ENCODE measurements around the gene TRAIP. TPM values are rescaled to one million over a fixed set of nuclear protein-coding genes. Genes with fewer than 3 reads are reported as not detected.
A peak's percentile ranks its signal among the peaks of the same experiment; 100 is the strongest.

TRAIP gene
- total and polyA plus RNA-seq, 2 donors (not counting 1 experiment from before 2014, with no cell fraction given) = 2.0 to 2.5 TPM

DNA sequence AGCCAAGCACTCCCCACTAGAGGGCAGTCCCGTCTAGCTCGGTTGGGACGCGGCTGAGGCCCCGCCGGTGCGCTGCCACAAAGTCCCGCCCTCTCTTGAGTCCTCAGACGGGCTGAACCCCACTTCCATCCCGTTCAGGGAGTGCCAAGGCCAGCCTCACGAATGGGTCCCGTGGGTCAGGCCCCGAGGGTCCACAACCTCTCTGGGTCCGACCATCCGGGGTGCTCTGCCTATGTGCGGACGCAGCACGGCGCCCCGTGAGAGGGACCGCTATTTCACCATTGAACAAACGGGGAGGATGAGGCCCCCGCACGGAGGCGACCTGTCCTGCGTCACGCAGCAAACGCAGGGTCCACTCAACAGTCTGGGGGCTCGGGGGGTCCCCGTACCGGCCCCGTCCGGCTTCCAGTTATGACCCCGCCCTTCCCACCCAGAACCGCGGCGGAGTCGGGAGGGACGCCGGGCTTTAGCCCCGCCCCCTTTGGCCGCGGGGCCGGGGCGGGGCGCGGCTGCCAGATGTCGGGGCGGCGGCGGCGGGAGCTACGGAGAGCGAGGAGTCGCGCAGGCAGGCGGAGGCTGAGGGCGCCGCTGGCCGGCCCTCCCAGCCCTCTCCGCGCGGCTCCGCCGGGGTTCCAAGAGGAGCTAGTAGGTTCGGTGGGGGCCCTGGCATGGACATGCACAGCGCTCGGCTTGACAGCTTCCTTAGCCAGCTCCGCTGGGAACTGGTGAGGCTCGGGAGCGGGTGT is 53.5 kb downstream of the TRAIP start, which contains the start of gene INKA1:
TSS of gene INKA1 (plus strand) at position 543 of the 746 bp plus-strand sequence. CDS start at position 675, 132 bp downstream.
- Histone ChIP-seq H3K4me1 (ENCODE audit: control insufficient read depth, extremely low read depth, insufficient read depth, low read length) (peaks cover 32% of the 10 kb centered on the region), H2AFZ (ENCODE audit: low read length) (peak within 1 kb of the TSS; percentile 95), H3K9me3 (ENCODE audit: control insufficient read depth, insufficient read depth, low read depth, low read length) (no peaks in the 10 kb centered on the region), H4K20me1 (ENCODE audit: control insufficient read depth, extremely low read depth, insufficient read depth, low read length) (no peaks in the 10 kb centered on the region), H3K79me2 (ENCODE audit: control insufficient read depth, insufficient read depth, low read length) (no peaks in the 10 kb centered on the region), H3K9ac (ENCODE audit: insufficient read depth, low read length) (peak within 1 kb of the TSS; percentile 81), H3K4me2 (ENCODE audit: extremely low read depth, insufficient read depth, low read length) (peak within 1 kb of the TSS; percentile 93), H3K27me3 (ENCODE audit: control insufficient read depth, insufficient read depth, low read length) (no peaks in the 10 kb centered on the region), H3K27ac (ENCODE audit: insufficient read depth, low read length) (peak within 1 kb of the TSS; percentile 77), H3K4me3 (replicated peaks in 1 of 4; ENCODE audit: control extremely low read depth in 1 of 4, insufficient read depth in 1 of 4, low read depth in 3 of 4, low read length in 4 of 4) (peak within 1 kb of the TSS; percentile 71 to 87 (median 84)), H3K36me3 (ENCODE audit: control insufficient read depth, insufficient read depth, low read length) (no peaks in the 10 kb centered on the region)
- peak; percentile 67 to 79 for DNase-seq (ENCODE audit: low read depth in 2 of 2)
- TF ChIP-seq, protein P1, sequence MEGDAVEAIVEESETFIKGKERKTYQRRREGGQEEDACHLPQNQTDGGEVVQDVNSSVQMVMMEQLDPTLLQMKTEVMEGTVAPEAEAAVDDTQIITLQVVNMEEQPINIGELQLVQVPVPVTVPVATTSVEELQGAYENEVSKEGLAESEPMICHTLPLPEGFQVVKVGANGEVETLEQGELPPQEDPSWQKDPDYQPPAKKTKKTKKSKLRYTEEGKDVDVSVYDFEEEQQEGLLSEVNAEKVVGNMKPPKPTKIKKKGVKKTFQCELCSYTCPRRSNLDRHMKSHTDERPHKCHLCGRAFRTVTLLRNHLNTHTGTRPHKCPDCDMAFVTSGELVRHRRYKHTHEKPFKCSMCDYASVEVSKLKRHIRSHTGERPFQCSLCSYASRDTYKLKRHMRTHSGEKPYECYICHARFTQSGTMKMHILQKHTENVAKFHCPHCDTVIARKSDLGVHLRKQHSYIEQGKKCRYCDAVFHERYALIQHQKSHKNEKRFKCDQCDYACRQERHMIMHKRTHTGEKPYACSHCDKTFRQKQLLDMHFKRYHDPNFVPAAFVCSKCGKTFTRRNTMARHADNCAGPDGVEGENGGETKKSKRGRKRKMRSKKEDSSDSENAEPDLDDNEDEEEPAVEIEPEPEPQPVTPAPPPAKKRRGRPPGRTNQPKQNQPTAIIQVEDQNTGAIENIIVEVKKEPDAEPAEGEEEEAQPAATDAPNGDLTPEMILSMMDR (conservative IDR thresholded peaks at IDR 0.05 in 1 of 2, IDR thresholded peaks at IDR 0.05 in 1 of 2; ENCODE audit: low read depth in 1 of 2, low read length in 2 of 2) = peak; percentile 61 to 85
- no peak for TF ChIP-seq EZH2 (IDR thresholded peaks at IDR 0.05; ENCODE audit: low read length, missing control alignments)

DNA sequence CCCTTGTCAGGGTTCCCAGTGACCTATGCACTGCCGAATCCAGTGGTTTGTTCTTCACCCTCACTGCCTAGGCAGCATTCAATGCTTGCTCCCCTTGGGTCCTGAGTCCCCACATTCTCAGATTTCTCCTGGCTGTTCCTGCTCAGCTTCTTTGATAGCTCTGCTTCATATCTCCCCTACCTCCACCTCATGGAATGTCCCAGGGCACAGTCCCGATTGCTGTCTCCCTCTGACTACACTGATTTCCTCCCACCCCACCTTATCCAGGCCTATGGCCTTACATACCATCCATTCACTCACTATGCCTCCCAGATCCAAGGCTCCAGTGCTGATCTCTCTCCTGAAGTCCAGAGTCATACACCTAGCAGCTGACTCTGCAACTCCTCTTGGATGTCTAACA is 55.2 kb downstream of the TRAIP start:
- Histone ChIP-seq H3K9me3 (ENCODE audit: control insufficient read depth, insufficient read depth, low read depth, low read length) (no peaks in the 10 kb centered on the region), H3K4me1 (ENCODE audit: control insufficient read depth, extremely low read depth, insufficient read depth, low read length) (peaks cover 26% of the 10 kb centered on the region), H3K9ac (ENCODE audit: insufficient read depth, low read length) (no peak overlapping the region), H3K27ac (ENCODE audit: insufficient read depth, low read length) (no peak overlapping the region), H3K4me3 (replicated peaks in 1 of 4; ENCODE audit: control extremely low read depth in 1 of 4, insufficient read depth in 1 of 4, low read depth in 3 of 4, low read length in 4 of 4) (no peak overlapping the region), H4K20me1 (ENCODE audit: control insufficient read depth, extremely low read depth, insufficient read depth, low read length) (no peaks in the 10 kb centered on the region), H3K27me3 (ENCODE audit: control insufficient read depth, insufficient read depth, low read length) (no peaks in the 10 kb centered on the region), H3K36me3 (ENCODE audit: control insufficient read depth, insufficient read depth, low read length) (no peaks in the 10 kb centered on the region), H2AFZ (ENCODE audit: low read length) (no peak overlapping the region), H3K4me2 (ENCODE audit: extremely low read depth, insufficient read depth, low read length) (no peak overlapping the region), H3K79me2 (ENCODE audit: control insufficient read depth, insufficient read depth, low read length) (no peaks in the 10 kb centered on the region)
- no peak for DNase-seq (ENCODE audit: low read depth in 2 of 2)
- TF ChIP-seq EZH2 (IDR thresholded peaks at IDR 0.05; ENCODE audit: low read length, missing control alignments) = no peak
- TF ChIP-seq, protein P1 (conservative IDR thresholded peaks at IDR 0.05 in 1 of 2, IDR thresholded peaks at IDR 0.05 in 1 of 2; ENCODE audit: low read depth in 1 of 2, low read length in 2 of 2) = no peak

GRCh38 chr3:49799761-49800160 is 56.6 kb downstream of the TRAIP start, which contains the start of gene CDHR4:
CDHR4 (minus strand) TSS chr3:49799873; CDS start chr3:49799812, 61 bp downstream.
- DNase-seq (ENCODE audit: low read depth in 2 of 2) = peak; percentile 45 to 67
- Histone ChIP-seq H3K4me2 (ENCODE audit: extremely low read depth, insufficient read depth, low read length) (peak within 1 kb of the TSS; percentile 42), H3K79me2 (ENCODE audit: control insufficient read depth, insufficient read depth, low read length) (no peaks in the 10 kb centered on the region), H3K27me3 (ENCODE audit: control insufficient read depth, insufficient read depth, low read length) (no peaks in the 10 kb centered on the region), H3K27ac (ENCODE audit: insufficient read depth, low read length) (no peak within 1 kb of the TSS), H2AFZ (ENCODE audit: low read length) (no peak within 1 kb of the TSS), H3K9me3 (ENCODE audit: control insufficient read depth, insufficient read depth, low read depth, low read length) (no peaks in the 10 kb centered on the region), H3K4me3 (replicated peaks in 1 of 4; ENCODE audit: control extremely low read depth in 1 of 4, insufficient read depth in 1 of 4, low read depth in 3 of 4, low read length in 4 of 4) (no peak within 1 kb of the TSS), H4K20me1 (ENCODE audit: control insufficient read depth, extremely low read depth, insufficient read depth, low read length) (no peaks in the 10 kb centered on the region), H3K4me1 (ENCODE audit: control insufficient read depth, extremely low read depth, insufficient read depth, low read length) (peaks cover 15% of the 10 kb centered on the region), H3K9ac (ENCODE audit: insufficient read depth, low read length) (no peak within 1 kb of the TSS), H3K36me3 (ENCODE audit: control insufficient read depth, insufficient read depth, low read length) (no peaks in the 10 kb centered on the region)
- TF ChIP-seq, protein P1 (conservative IDR thresholded peaks at IDR 0.05 in 1 of 2, IDR thresholded peaks at IDR 0.05 in 1 of 2; ENCODE audit: low read depth in 1 of 2, low read length in 2 of 2) = no peak
- no peak for TF ChIP-seq EZH2 (IDR thresholded peaks at IDR 0.05; ENCODE audit: low read length, missing control alignments)
